ENCODE results near the gene EIF4A3.

EIF4A3 gene

DNA sequence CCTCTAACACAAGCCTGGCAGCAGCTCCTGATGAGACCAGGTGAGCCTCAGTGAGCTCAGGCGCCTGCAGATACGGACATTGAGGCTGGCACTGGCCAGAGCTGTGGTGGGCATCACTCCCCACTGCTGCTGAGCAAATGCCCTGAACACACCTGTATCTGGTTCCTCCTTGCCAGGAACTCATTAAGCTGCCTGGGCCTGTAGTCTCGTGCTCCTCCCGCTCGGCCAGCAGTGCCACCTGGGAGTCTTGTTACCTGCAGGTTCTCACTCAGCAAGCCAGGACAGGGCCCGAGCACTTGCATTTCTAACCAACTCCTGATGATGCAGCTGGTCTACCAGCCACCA is 13.3 kb downstream of the EIF4A3 start:
- no peak for DNase-seq (ENCODE audit: insufficient read length, low spot score)
- no peak for FAIRE-seq

DNA sequence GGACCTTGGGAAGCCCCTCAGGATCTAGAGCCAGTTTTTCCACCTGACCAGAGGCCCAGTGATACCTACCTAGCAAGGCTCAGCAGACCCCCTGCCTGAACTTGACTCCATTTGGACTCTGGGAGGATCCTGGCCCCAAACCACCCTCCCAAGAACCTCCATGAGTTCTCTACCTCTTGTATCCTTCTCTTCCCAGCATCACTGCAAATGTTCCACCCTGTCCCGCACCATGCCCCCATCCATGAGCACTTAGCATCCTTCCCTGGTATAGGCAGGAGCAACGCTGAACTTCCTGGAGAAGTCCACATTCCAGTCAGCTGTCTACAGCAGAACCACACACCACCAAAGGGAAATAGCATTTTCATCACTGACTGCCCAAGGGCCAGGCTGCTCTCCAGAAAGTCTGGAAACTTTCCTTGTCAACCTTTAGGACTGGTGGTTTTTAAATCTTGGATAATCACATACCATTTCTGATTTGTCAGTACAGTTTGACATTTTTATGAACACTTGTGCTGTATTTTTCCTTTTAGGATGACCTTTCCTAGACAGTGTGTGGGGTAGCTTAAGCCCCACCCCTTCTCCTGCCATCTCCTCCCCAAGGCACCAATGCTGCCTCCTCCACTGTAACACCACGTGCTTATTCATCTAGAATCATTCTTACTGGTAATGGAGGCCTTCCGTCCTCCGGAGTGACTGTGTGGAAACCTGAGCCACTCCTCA is 13.9 kb downstream of the EIF4A3 start:
- no peak for DNase-seq (ENCODE audit: insufficient read length, low spot score)
- no peak for TF ChIP-seq CTCF (IDR thresholded peaks at IDR 0.05; ENCODE audit: insufficient read depth, missing control alignments)
- no peak for FAIRE-seq

More for the DNA sequence above, 13.3 kb downstream of the EIF4A3 start:
- no peak for TF ChIP-seq CTCF (IDR thresholded peaks at IDR 0.05; ENCODE audit: insufficient read depth, missing control alignments)

DNA sequence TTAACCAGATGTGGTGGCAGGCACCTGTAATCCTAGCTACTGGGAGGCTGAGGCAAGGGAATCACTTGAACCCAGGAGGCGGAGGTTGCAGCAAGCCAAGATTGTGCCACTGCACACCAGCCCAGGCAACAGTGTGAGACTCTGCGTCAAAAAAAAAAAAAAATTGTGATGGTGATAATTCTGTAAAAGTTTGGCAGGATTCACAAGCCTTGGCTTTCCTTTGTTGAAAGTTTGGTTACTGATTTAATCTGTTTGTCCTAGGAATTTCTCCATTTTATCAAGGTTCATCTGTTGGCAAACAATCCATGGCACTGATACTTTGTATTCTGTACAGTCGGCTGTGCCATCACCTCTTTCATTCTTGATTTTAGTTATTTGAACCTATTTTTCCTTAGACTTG is 15.9 kb downstream of the EIF4A3 start:
- DNase-seq (ENCODE audit: insufficient read length, low spot score), result no peak
- TF ChIP-seq CTCF (IDR thresholded peaks at IDR 0.05; ENCODE audit: insufficient read depth, missing control alignments), result no peak
- FAIRE-seq, result no peak

GRCh38 chr17:80129006-80129565 is 17.8 kb downstream of the EIF4A3 start:
- DNase-seq (ENCODE audit: insufficient read length, low spot score) (no peak), FAIRE-seq (no peak)
- no peak for TF ChIP-seq CTCF (IDR thresholded peaks at IDR 0.05; ENCODE audit: insufficient read depth, missing control alignments)

- no peak for FAIRE-seq
- no peak for TF ChIP-seq CTCF (IDR thresholded peaks at IDR 0.05; ENCODE audit: insufficient read depth, missing control alignments)
- no peak for DNase-seq (ENCODE audit: insufficient read length, low spot score)
These were observed 20.5 kb downstream of the EIF4A3 start for GRCh38 chr17:80126449-80126715.

DNA sequence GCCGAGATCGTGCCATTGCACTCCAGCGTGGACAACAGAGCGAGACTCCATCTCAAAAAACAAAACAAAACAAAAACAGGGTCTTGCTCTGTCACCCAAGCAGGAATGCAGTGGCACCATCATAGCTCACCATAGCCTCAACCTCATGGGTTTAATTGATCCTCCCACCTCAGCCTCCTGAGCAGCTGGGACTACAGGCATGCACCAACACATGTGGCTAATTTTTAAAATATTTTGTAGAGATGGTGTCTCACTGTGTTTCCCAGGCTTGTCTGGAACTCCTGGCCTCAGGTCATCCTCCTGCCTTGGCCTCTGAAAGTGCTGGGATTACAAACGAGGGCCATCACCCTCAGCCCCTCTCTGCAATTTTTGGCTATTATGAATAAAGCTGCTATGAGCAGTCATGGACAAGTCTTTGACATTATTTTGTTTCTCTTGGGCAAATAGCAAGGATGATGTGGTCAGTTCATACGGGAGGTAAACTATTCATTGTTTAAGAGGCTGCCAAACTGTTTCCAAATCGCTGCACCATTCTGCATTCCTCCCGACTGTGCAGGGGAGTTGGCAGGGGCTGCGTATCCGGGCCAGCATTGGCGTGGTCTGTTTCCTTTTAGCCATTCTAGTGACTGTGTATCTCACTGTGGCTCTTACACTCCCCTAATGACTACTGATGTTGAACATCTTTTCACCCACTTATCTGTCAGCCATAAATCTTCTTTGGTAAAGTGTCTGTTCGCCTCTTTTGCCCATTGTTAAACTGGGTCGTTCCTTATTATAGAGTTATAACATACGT is 21.1 kb downstream of the EIF4A3 start:
- DNase-seq (ENCODE audit: insufficient read length, low spot score) (no peak), FAIRE-seq (no peak)
- no peak for TF ChIP-seq CTCF (IDR thresholded peaks at IDR 0.05; ENCODE audit: insufficient read depth, missing control alignments)
